ENCODE measurements around the gene BTF3L4. TPM values are rescaled to one million over a fixed set of nuclear protein-coding genes. Genes with fewer than 3 reads are reported as not detected.
"Not testable (repeated sequence)": the region's sequence is repeated elsewhere in the genome, so short reads cannot be mapped to it uniquely, and the experiment has no call there.

The BTF3L4 gene
- total RNA-seq, 1 donor from 2014 or later = 51.9 TPM

DNA sequence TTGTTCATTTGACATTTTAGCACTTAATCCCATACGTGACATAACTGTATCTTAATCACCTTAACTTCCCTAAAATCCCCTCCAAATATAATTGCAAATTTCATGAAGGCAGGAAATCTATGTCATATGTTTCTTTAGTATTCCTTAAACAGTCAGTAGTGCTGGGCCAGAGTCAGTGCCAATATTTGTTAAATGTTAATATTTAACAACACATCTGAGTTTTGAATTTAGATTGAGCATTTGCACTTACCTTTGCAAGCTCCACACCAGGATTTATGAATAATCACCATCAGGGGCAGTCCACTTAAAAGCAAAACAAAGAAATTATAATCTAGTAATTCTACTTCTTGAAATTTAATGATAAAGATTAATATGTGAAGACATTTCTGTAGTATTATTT is 27.8 kb upstream of the BTF3L4 start:
- no peaks in the 10 kb centered on the region for H3K27me3 ChIP-seq (ENCODE audit: control insufficient read depth, insufficient read depth, low read length)
- no peak for DNase-seq (ENCODE audit: low read depth)
- H3K36me3 ChIP-seq (ENCODE audit: control insufficient read depth, insufficient read depth, low read length) = peaks cover 4% of the 10 kb centered on the region
- FAIRE-seq = no peak
- TF ChIP-seq, protein P1, sequence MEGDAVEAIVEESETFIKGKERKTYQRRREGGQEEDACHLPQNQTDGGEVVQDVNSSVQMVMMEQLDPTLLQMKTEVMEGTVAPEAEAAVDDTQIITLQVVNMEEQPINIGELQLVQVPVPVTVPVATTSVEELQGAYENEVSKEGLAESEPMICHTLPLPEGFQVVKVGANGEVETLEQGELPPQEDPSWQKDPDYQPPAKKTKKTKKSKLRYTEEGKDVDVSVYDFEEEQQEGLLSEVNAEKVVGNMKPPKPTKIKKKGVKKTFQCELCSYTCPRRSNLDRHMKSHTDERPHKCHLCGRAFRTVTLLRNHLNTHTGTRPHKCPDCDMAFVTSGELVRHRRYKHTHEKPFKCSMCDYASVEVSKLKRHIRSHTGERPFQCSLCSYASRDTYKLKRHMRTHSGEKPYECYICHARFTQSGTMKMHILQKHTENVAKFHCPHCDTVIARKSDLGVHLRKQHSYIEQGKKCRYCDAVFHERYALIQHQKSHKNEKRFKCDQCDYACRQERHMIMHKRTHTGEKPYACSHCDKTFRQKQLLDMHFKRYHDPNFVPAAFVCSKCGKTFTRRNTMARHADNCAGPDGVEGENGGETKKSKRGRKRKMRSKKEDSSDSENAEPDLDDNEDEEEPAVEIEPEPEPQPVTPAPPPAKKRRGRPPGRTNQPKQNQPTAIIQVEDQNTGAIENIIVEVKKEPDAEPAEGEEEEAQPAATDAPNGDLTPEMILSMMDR (IDR thresholded peaks at IDR 0.05; ENCODE audit: insufficient read depth, low read length, severe bottlenecking) = no peak
- no peak overlapping the region for H3K4me3 ChIP-seq (ENCODE audit: low read depth, low read length)

DNA sequence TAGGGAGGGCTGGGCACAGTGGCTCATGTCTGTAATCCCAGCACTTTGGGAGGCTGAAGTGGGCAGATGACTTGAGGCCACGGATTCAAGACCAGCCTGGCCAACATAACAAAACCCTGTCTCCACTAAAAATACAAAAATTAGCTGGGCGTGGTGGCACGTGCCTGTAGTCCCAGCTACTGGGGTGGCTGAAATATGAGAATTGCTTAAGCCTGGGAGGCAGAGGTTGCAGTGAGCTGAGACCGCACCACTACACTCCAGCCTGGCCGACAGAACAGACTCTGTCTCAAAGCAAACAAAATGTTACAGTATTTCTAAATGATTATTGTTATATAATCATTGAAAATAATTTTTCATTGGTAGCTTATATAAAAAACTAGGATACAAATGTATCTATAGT is 27.3 kb upstream of the BTF3L4 start:
- not testable (repeated sequence) for H3K27me3 ChIP-seq (ENCODE audit: control insufficient read depth, insufficient read depth, low read length); FAIRE-seq; H3K36me3 ChIP-seq (ENCODE audit: control insufficient read depth, insufficient read depth, low read length); DNase-seq (ENCODE audit: low read depth); H3K4me3 ChIP-seq (ENCODE audit: low read depth, low read length)

DNA sequence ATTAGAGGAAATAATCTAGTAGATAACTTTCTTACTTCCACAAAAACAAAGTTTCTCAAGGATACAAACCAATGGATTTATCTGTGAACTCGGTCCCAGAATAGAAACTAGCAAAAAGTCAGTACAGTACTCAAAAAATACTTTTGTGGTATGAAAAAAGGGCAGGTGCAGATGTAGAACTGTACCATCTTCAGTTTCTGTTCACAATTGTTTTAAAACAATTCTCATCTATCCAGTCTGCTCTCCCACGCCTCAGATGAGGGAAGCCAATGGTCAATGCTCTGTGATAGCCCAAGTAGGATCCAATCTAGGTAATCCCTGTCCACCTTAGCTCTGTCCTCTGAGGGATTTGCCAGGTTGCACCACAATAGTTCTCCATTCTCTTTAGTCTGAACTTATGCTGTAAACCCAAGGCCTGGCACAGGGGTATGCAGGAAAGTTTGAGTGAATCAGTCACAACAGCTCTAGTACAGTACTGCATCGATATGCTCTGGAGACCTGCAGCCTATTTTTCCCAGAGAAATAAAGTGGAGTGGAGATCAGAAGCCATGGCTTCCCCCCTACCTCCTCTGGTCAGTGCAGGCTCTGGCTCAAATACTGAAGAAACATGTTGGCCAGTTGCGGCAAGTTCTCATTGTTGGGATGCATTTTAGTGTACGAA is 23.8 kb upstream of the BTF3L4 start:
- peak overlapping the region; percentile 77 for H3K4me3 ChIP-seq (ENCODE audit: low read depth, low read length)
- no peak for DNase-seq (ENCODE audit: low read depth)
- H3K27me3 ChIP-seq (ENCODE audit: control insufficient read depth, insufficient read depth, low read length) = no peaks in the 10 kb centered on the region
- FAIRE-seq = no peak
- H3K36me3 ChIP-seq (ENCODE audit: control insufficient read depth, insufficient read depth, low read length) = no peaks in the 10 kb centered on the region
- TF ChIP-seq, protein P1 (IDR thresholded peaks at IDR 0.05; ENCODE audit: insufficient read depth, low read length, severe bottlenecking) = no peak

DNA sequence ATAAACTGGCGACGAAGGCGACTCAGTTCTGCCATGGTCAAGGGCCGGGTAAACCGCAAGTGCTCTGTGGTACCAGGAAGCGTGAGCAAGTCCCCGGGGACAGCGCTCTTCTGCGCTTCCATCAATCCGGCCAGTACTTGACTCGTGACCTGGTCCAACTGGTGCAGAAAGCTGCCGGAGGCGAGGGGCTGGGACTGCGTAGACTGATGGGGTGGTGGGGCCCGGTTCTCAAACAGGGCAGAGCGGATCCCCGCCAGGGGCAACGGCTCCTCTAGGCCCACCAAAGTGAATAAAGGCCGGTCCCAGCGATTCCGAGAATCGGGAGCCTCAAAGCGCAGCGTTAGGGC is 23.3 kb upstream of the BTF3L4 start:
- no peaks in the 10 kb centered on the region for H3K36me3 ChIP-seq (ENCODE audit: control insufficient read depth, insufficient read depth, low read length)
- TF ChIP-seq, protein P1 (IDR thresholded peaks at IDR 0.05; ENCODE audit: insufficient read depth, low read length, severe bottlenecking) = no peak
- peak; percentile 7 for DNase-seq (ENCODE audit: low read depth)
- peak overlapping the region; percentile 77 for H3K4me3 ChIP-seq (ENCODE audit: low read depth, low read length)
- H3K27me3 ChIP-seq (ENCODE audit: control insufficient read depth, insufficient read depth, low read length) = no peaks in the 10 kb centered on the region
- FAIRE-seq = no peak

DNA sequence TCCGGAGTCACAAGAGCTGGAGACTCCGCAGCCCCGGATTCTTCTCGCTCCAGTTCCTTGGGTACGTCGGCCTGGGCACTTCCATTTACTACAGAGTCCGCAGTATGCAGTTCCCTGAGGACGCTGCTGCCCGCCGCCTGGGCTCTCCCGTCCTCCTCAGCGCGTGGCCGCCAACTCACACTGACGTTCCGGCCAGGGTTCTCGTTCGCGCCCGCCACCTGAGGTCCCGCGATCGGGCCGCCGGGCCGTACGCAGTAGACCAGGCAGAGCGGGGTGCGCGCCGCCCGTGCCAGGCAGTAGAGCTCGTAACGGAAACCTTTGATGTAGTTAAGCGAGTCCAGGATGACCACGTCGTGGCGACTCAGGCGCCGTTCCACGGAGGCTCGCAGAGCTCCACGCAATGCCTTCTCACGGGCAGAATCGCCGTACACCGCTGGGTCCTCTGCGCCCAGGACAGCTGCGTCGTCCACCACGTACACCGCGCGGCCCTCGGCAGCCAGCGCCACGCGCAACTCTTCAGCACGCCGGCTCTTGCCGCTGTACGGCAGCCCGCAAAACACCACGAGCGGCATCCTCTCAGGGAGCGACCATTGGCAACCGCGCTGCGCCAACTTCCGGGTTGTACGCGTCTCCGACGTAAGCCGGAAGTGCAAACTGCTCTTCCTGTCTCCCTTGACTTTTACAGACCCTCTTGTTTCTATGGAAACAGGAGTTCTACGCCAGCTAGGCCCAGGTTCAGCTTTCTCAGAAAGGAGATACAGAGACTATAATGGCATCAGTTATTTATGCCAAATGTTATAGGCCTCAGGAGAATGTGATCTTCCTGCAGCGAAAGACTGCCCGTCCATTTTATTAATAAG is 22.7 kb upstream of the BTF3L4 start, which contains the start of gene KTI12:
Gene KTI12 (minus strand): TSS at position 621 of the 860 bp plus-strand sequence. CDS start 49 bp downstream, at position 572.
- TF ChIP-seq, protein P1 (IDR thresholded peaks at IDR 0.05; ENCODE audit: insufficient read depth, low read length, severe bottlenecking) = no peak
- DNase-seq (ENCODE audit: low read depth) = peak; percentile 75
- FAIRE-seq = no peak

DNA sequence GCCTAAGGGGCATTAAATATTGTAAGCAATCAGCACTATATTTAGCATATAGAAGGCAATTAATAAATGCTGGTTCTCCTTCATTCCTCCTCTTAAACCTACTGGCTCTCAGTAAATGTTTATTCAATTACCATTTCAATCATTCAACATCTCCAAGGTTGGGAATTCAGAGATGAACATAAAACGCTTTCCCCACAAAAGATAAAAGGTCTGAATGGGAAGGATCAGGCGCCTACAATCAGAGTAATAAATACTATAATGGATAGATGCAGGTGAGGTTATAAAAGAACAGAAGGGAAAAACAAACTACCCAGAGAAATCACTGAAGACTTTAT is 22.1 kb upstream of the BTF3L4 start:
- peaks cover 2% of the 10 kb centered on the region for H3K36me3 ChIP-seq (ENCODE audit: control insufficient read depth, insufficient read depth, low read length)
- FAIRE-seq (no peak), DNase-seq (ENCODE audit: low read depth) (no peak)
- H3K4me3 ChIP-seq (ENCODE audit: low read depth, low read length) = peak overlapping the region; percentile 77
- TF ChIP-seq, protein P1 (IDR thresholded peaks at IDR 0.05; ENCODE audit: insufficient read depth, low read length, severe bottlenecking) = no peak
- no peaks in the 10 kb centered on the region for H3K27me3 ChIP-seq (ENCODE audit: control insufficient read depth, insufficient read depth, low read length)

More for the DNA sequence above, 22.7 kb upstream of the BTF3L4 start, which contains the start of gene KTI12:
- no peaks in the 10 kb centered on the region for H3K27me3 ChIP-seq (ENCODE audit: control insufficient read depth, insufficient read depth, low read length)
- H3K4me3 ChIP-seq (ENCODE audit: low read depth, low read length) = peak within 1 kb of the TSS; percentile 77
- H3K36me3 ChIP-seq (ENCODE audit: control insufficient read depth, insufficient read depth, low read length) = peaks cover 2% of the 10 kb centered on the region

Data from bronchial epithelial cell (primary cell).